ENCODE data around the gene SLAIN2. TPM values are rescaled to one million over a fixed set of nuclear protein-coding genes. Genes with fewer than 3 reads are reported as not detected.

Gene SLAIN2
- total RNA-seq, 1 experiment from 2014 or later = 12.5 TPM

GRCh38 chr4:48324281-48324680, 17.0 kb upstream of the SLAIN2 start:
- Histone ChIP-seq H3K9me3 (ENCODE audit: low read length) (no peaks in the 10 kb centered on the region), H3F3A (ENCODE audit: low read length, unreplicated experiment) (no peaks in the 10 kb centered on the region), H3K4me1 (ENCODE audit: insufficient read depth, low read length) (peaks cover 13% of the 10 kb centered on the region), H3K27me3 (ENCODE audit: low read length) (no peaks in the 10 kb centered on the region), H3K4me2 (ENCODE audit: low read length) (no peak overlapping the region), H3K9ac (ENCODE audit: low read length) (no peak overlapping the region), H3K27ac (ENCODE audit: low read length) (no peak overlapping the region), H3K4me3 (ENCODE audit: low read length) (no peak overlapping the region), H3K36me3 (ENCODE audit: low read depth, low read length) (no peaks in the 10 kb centered on the region), H3K9me2 (replicated peaks; ENCODE audit: low read length) (no peaks in the 10 kb centered on the region), H2AFZ (ENCODE audit: low read length) (no peak overlapping the region), H3K79me2 (ENCODE audit: low read length) (no peaks in the 10 kb centered on the region), H4K20me1 (ENCODE audit: low read length) (no peaks in the 10 kb centered on the region)
- TF ChIP-seq EZH2 (IDR thresholded peaks at IDR 0.05; ENCODE audit: low read length, unreplicated experiment) (no peak), CTCF (conservative IDR thresholded peaks at IDR 0.05; ENCODE audit: low read depth, low read length) (no peak), EZH2phosphoT487 (IDR thresholded peaks at IDR 0.05; ENCODE audit: borderline replicate concordance, low read length) (no peak)
- no TSS peak for BruUV-seq (replicated peaks)
- CTCF ChIA-PET = no interaction called here
- no peak for DNase-seq
- intact Hi-C loops (cut with micrococcal nuclease) = no loop called here
- ATAC-seq = no peak
- POLR2A ChIA-PET (ENCODE audit: unreplicated experiment) = no interaction called here

GRCh38 chr4:48329193-48329592, 12.1 kb upstream of the SLAIN2 start:
- Histone ChIP-seq H3K36me3 (ENCODE audit: low read depth, low read length) (no peaks in the 10 kb centered on the region), H3F3A (ENCODE audit: low read length, unreplicated experiment) (no peaks in the 10 kb centered on the region), H4K20me1 (ENCODE audit: low read length) (no peaks in the 10 kb centered on the region), H3K4me1 (ENCODE audit: insufficient read depth, low read length) (peaks cover 54% of the 10 kb centered on the region), H3K4me2 (ENCODE audit: low read length) (peak overlapping the region; percentile 61), H3K27me3 (ENCODE audit: low read length) (no peaks in the 10 kb centered on the region), H3K9ac (ENCODE audit: low read length) (no peak overlapping the region; the same call in 1 of the 2 replicates), H2AFZ (ENCODE audit: low read length) (peak overlapping the region; percentile 24; the same call in 1 of the 2 replicates), H3K9me2 (replicated peaks; ENCODE audit: low read length) (no peaks in the 10 kb centered on the region), H3K4me3 (ENCODE audit: low read length) (peak overlapping the region; percentile 33; the same call in 1 of the 2 replicates), H3K27ac (ENCODE audit: low read length) (peak overlapping the region; percentile 85), H3K9me3 (ENCODE audit: low read length) (no peaks in the 10 kb centered on the region), H3K79me2 (ENCODE audit: low read length) (no peaks in the 10 kb centered on the region)
- intact Hi-C loops (cut with micrococcal nuclease) = no loop called here
- ATAC-seq (peak; percentile 35), DNase-seq (peak; percentile 32)
- POLR2A ChIA-PET (ENCODE audit: unreplicated experiment) = interaction anchor here (0.7 kb wide), 1 partner anchor 21 kb away, joined by 6 read pairs; no protein-coding TSS in a partner anchor
- no TSS peak for BruUV-seq (replicated peaks)
- CTCF ChIA-PET = no interaction called here
- TF ChIP-seq CTCF (conservative IDR thresholded peaks at IDR 0.05; ENCODE audit: low read depth, low read length) = no peak
- no peak for TF ChIP-seq EZH2phosphoT487 (IDR thresholded peaks at IDR 0.05; ENCODE audit: borderline replicate concordance, low read length)
- TF ChIP-seq EZH2 (IDR thresholded peaks at IDR 0.05; ENCODE audit: low read length, unreplicated experiment) = no peak

GRCh38 chr4:48329976-48330375, 11.4 kb upstream of the SLAIN2 start:
- Histone ChIP-seq H3K4me1 (ENCODE audit: insufficient read depth, low read length) (peaks cover 54% of the 10 kb centered on the region), H3K36me3 (ENCODE audit: low read depth, low read length) (no peaks in the 10 kb centered on the region), H3K4me2 (ENCODE audit: low read length) (peak overlapping the region; percentile 72), H4K20me1 (ENCODE audit: low read length) (no peaks in the 10 kb centered on the region), H3K9me2 (replicated peaks; ENCODE audit: low read length) (no peaks in the 10 kb centered on the region), H2AFZ (ENCODE audit: low read length) (no peak overlapping the region), H3K27me3 (ENCODE audit: low read length) (no peaks in the 10 kb centered on the region), H3K9me3 (ENCODE audit: low read length) (no peaks in the 10 kb centered on the region), H3K79me2 (ENCODE audit: low read length) (no peaks in the 10 kb centered on the region), H3K27ac (ENCODE audit: low read length) (peak overlapping the region; percentile 85), H3K9ac (ENCODE audit: low read length) (peak overlapping the region; percentile 52), H3F3A (ENCODE audit: low read length, unreplicated experiment) (no peaks in the 10 kb centered on the region), H3K4me3 (ENCODE audit: low read length) (peak overlapping the region; percentile 33)
- intact Hi-C loops (cut with micrococcal nuclease) = no loop called here
- DNase-seq = peak; percentile 80
- ATAC-seq = peak; percentile 78
- POLR2A ChIA-PET (ENCODE audit: unreplicated experiment) = interaction anchor here (0.7 kb wide), 1 partner anchor 20 kb away, joined by 6 read pairs; no protein-coding TSS in a partner anchor
- CTCF ChIA-PET = no interaction called here
- TF ChIP-seq CTCF (conservative IDR thresholded peaks at IDR 0.05; ENCODE audit: low read depth, low read length) = no peak
- TF ChIP-seq EZH2 (IDR thresholded peaks at IDR 0.05; ENCODE audit: low read length, unreplicated experiment) = no peak
- TF ChIP-seq EZH2phosphoT487 (IDR thresholded peaks at IDR 0.05; ENCODE audit: borderline replicate concordance, low read length) = no peak
- BruUV-seq (replicated peaks) = no TSS peak
